IPS-20b (cell line): Measurements from ENCODE around the gene CBLN2.

Experiments
- H3K27ac ChIP-seq: one replicate; pipeline ENCODE4 v1.5.1; 2013; ENCODE audit warnings: low read length
- H3K27me3 ChIP-seq: 2 replicates; pipeline ENCODE4 v1.6.1; 2013; ENCODE audit warnings: mild to moderate bottlenecking, low read length, inconsistent platforms; ENCODE audit not compliant: insufficient read depth
- H3K36me3 ChIP-seq: 2 replicates; pipeline ENCODE4 v1.6.1; 2013; ENCODE audit warnings: low read depth, mild to moderate bottlenecking, inconsistent platforms, low read length, moderate library complexity; ENCODE audit not compliant: insufficient read depth
- H3K4me1 ChIP-seq: 2 replicates; pipeline ENCODE4 v1.6.1; 2013; ENCODE audit warnings: mild to moderate bottlenecking, control low read depth, inconsistent platforms, low read length, moderate library complexity; ENCODE audit not compliant: insufficient read depth
- H3K4me3 ChIP-seq: 2 replicates; pipeline ENCODE4 v1.5.1; 2013; ENCODE audit warnings: mild to moderate bottlenecking, low read length, inconsistent platforms
- H3K9ac ChIP-seq: 2 replicates; pipeline ENCODE4 v1.6.1; 2013; ENCODE audit warnings: low read depth, mild to moderate bottlenecking, inconsistent platforms, low read length, moderate library complexity
- H3K9me3 ChIP-seq: 2 replicates; pipeline ENCODE4 v1.6.1; 2013; ENCODE audit warnings: mild to moderate bottlenecking, low read depth, low read length, inconsistent platforms; ENCODE audit not compliant: insufficient read depth

Gene CBLN2

GRCh38 chr18:72539901-72540300, 4.2 kb downstream of the CBLN2 start:
- no peak overlapping the region for H3K9ac ChIP-seq
- H3K4me3 ChIP-seq, result no peak overlapping the region
- H3K27me3 ChIP-seq, result peaks cover 94% of the 10 kb centered on the region
- H3K36me3 ChIP-seq, result no peaks in the 10 kb centered on the region
- H3K27ac ChIP-seq, result no peak overlapping the region
- no peaks in the 10 kb centered on the region for H3K4me1 ChIP-seq
- H3K9me3 ChIP-seq, result no peaks in the 10 kb centered on the region

- no peak overlapping the region for H3K27ac ChIP-seq
- no peak overlapping the region for H3K9ac ChIP-seq
- H3K36me3 ChIP-seq, result no peaks in the 10 kb centered on the region
- H3K4me1 ChIP-seq, result no peaks in the 10 kb centered on the region
- peaks cover 2% of the 10 kb centered on the region; the same call in 1 of the 2 replicates for H3K27me3 ChIP-seq
- no peak overlapping the region for H3K4me3 ChIP-seq
- H3K9me3 ChIP-seq, result no peaks in the 10 kb centered on the region
Observed at GRCh38 chr18:72530622-72531021, 13.5 kb downstream of the CBLN2 start.

DNA sequence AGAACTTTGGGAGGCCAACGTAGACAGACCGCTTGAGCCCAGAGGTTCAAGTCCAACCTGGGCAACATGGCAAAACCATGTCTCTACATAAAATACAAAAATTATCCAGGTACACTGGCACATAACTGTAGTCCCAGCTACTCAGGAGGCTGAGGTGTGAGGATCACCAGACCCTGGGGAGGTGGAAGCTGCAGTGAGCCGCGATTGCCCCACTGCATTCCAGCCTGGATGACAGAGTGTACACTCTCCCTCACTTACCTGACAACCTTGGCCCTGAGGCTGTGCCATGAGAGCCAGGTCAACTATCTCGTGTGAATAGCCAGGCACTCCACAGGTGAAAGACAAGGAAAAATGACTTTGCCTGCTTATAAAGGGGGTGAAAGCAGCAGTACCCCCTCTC, 39.3 kb downstream of the CBLN2 start:
- Histone ChIP-seq H3K4me3 (no peak overlapping the region), H3K9ac (no peak overlapping the region), H3K27me3 (no peaks in the 10 kb centered on the region; the same call in 1 of the 2 replicates), H3K27ac (no peak overlapping the region), H3K4me1 (no peaks in the 10 kb centered on the region), H3K9me3 (no peaks in the 10 kb centered on the region), H3K36me3 (no peaks in the 10 kb centered on the region)

DNA sequence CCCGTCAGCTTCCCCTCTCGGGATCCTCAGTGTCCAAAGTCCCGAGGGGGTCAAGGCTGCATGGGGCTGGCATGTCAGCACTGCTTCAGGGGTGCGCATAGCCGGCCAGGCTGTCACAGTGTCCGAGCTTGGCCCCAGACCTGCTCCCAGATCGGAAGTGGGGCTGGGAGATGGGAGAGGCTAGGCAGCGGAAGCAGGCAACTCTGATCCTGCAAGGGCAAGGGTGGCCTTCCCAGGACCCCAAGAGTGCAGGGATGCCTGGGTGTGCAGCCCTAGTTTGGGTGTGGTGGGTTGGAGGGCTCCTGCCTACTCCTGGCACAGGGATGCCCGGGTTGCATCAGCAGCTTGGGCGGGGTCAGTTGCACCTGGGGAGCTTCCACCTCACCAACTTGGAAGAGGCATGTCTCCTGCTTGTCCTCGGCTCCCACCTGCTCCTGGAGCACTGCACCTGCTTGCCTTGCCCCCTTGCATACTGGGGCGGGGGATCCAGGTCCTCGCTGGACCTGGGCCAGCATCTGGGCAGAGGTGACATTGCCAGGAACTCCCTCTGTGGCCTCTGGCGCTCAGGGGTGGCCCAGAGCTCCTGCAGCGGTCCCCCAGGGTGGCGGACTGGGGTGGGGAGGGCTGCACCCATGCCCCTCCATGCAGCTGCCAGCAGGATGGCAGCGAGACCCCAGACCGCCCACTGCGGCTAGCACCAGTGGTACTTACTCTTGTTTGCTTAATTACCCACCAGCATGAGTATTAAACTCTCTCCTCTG, 41.3 kb downstream of the CBLN2 start:
- Histone ChIP-seq H3K9me3 (no peaks in the 10 kb centered on the region), H3K4me1 (no peaks in the 10 kb centered on the region), H3K27me3 (no peaks in the 10 kb centered on the region; the same call in 1 of the 2 replicates), H3K36me3 (no peaks in the 10 kb centered on the region), H3K4me3 (no peak overlapping the region), H3K9ac (no peak overlapping the region), H3K27ac (no peak overlapping the region)

- H3K27me3 ChIP-seq, result no peaks in the 10 kb centered on the region; the same call in 1 of the 2 replicates
- H3K9ac ChIP-seq, result no peak overlapping the region
- H3K9me3 ChIP-seq, result no peaks in the 10 kb centered on the region
- no peak overlapping the region for H3K4me3 ChIP-seq
- H3K4me1 ChIP-seq, result no peaks in the 10 kb centered on the region
- H3K36me3 ChIP-seq, result no peaks in the 10 kb centered on the region
- no peak overlapping the region for H3K27ac ChIP-seq
Observed at GRCh38 chr18:72492497-72492896, 51.6 kb downstream of the CBLN2 start.
